Kidney epithelial cell (primary cell): ENCODE measurements around the gene CTBP1. TPM values are rescaled to one million over a fixed set of nuclear protein-coding genes. Genes with fewer than 3 reads are reported as not detected.
A peak's percentile ranks its signal among the peaks of the same experiment; 100 is the strongest.

Experiments
- DNase-seq: peaks from one replicate; pipeline ENCODE4 v3.0.0-alpha.2; 2010; ENCODE audit warnings: low read depth
- H3K27me3 ChIP-seq: 2 replicates; pipeline ENCODE4 v1.6.0; 2011; ENCODE audit warnings: low read length; ENCODE audit not compliant: control insufficient read depth, insufficient read depth
- H3K36me3 ChIP-seq: 2 replicates; pipeline ENCODE4 v1.5.1; 2011; ENCODE audit warnings: low read length; ENCODE audit not compliant: control insufficient read depth, insufficient read depth
- H3K4me3 ChIP-seq: 2 replicates; pipeline ENCODE4 v1.5.1; 2011; ENCODE audit warnings: low read depth, mild to moderate bottlenecking, control low read depth, low read length
- CTCF ChIP-seq: IDR thresholded peaks from 2 replicates; pipeline ENCODE4 v1.5.1; 2011; ENCODE audit warnings: mild to moderate bottlenecking, moderate library complexity, low read length, control low read depth, inconsistent platforms; ENCODE audit not compliant: insufficient read depth, poor library complexity, severe bottlenecking
- total RNA-seq: library from RNA; depleted of rRNA; stranded (reverse); fragments of >200 nt; gene quantifications from 2 replicates; pipeline ENCODE4 v1.2.3, GENCODE V29; 2015

CTBP1 gene
- total RNA-seq, 1 donor from 2014 or later: 170 TPM

GRCh38 chr4:1169171-1169671, 79.7 kb downstream of the CTBP1 start:
- peaks cover 58% of the 10 kb centered on the region for H3K27me3 ChIP-seq
- no peak for TF ChIP-seq CTCF

GRCh38 chr4:1168191-1169101, 80.5 kb downstream of the CTBP1 start:
- H3K4me3 ChIP-seq: no peak overlapping the region
- no peak for TF ChIP-seq CTCF
- DNase-seq: no peak
- peaks cover 58% of the 10 kb centered on the region for H3K27me3 ChIP-seq
- no peaks in the 10 kb centered on the region for H3K36me3 ChIP-seq

More at GRCh38 chr4:1169171-1169671, 79.7 kb downstream of the CTBP1 start:
- H3K4me3 ChIP-seq: no peak overlapping the region
- no peak for DNase-seq
- H3K36me3 ChIP-seq: no peaks in the 10 kb centered on the region

- H3K4me3 ChIP-seq: peak overlapping the region; percentile 40
- DNase-seq: no peak
- TF ChIP-seq CTCF: peak; percentile 72
- H3K36me3 ChIP-seq: no peaks in the 10 kb centered on the region
- H3K27me3 ChIP-seq: peaks cover 51% of the 10 kb centered on the region
These were observed 81.5 kb downstream of the CTBP1 start for GRCh38 chr4:1167244-1167949.

GRCh38 chr4:1166509-1167243, 82.3 kb downstream of the CTBP1 start:
- peaks cover 44% of the 10 kb centered on the region for H3K27me3 ChIP-seq
- H3K4me3 ChIP-seq: no peak overlapping the region
- no peak for DNase-seq
- no peak for TF ChIP-seq CTCF
- no peaks in the 10 kb centered on the region for H3K36me3 ChIP-seq

- no peak for DNase-seq
- Histone ChIP-seq H3K4me3 (no peak overlapping the region), H3K36me3 (no peaks in the 10 kb centered on the region), H3K27me3 (peaks cover 28% of the 10 kb centered on the region)
- TF ChIP-seq CTCF: no peak
These were observed 83.9 kb downstream of the CTBP1 start for GRCh38 chr4:1164956-1165545.
